A549 (cell line): ENCODE results near the gene SIGLEC1. TPM values are rescaled to one million over a fixed set of nuclear protein-coding genes. Genes with fewer than 3 reads are reported as not detected.
A peak's percentile ranks its signal among the peaks of the same experiment; 100 is the strongest.

Experiments used
- ATAC-seq, 2 experiments: fragments of 200-7000 bp in 1 of 2; fragments of >200 bp in 1 of 2; cut with Nextera tagmentation in 1 of 2; cut with Tn5 transposase in 1 of 2; 3 replicates each; pipeline versions ENCODE4 v1.8.0 to v1.9.1; 2018 to 2020; ENCODE audit warnings: mild to moderate bottlenecking in 1 of 2, moderate library complexity in 1 of 2
- CTCF ChIA-PET: fragments of 300-600 bp; sonication (Branson Sonifier 250); formaldehyde crosslinking; extraction: SDS; loops from one replicate; lab custom pipeline; 2021; ENCODE audit warnings: antibody characterized with exemption, inconsistent platforms; lab: Yijun Ruan, JAX
- POLR2A ChIA-PET: fragments of 350-600 bp; formaldehyde crosslinking; extraction: SDS; loops from one replicate; lab custom pipeline; 2021; ENCODE audit warnings: antibody characterized with exemption, inconsistent platforms; lab: Yijun Ruan, JAX
- DNase-seq, 2 experiments: peaks; one replicate each; pipeline versions ENCODE4 v3.0.0 to v3.0.0-alpha.2; 2011 to 2016; ENCODE audit warnings: low read depth in 1 of 2, low spot score in 1 of 2
- FAIRE-seq: peaks from 2 replicates; lab custom pipeline; 2011; peaks lifted over from hg19 to GRCh38; lab: Jason Lieb, UNC
- H3K27ac ChIP-seq, 2 experiments: fragments of >200 bp; sonication (Bioruptor Twin); formaldehyde crosslinking; 3 replicates each; pipeline ENCODE4 v1.5.1; 2016 to 2017
- H3K4me1 ChIP-seq: fragments of >200 bp; sonication (Bioruptor Twin); formaldehyde crosslinking; 3 replicates; pipeline ENCODE4 v1.6.1; 2016
- H3K4me2 ChIP-seq: fragments of >200 bp; sonication (Bioruptor Twin); formaldehyde crosslinking; 3 replicates; pipeline ENCODE4 v1.6.1; 2016
- H3K4me3 ChIP-seq: fragments of >200 bp; sonication (Bioruptor Twin); formaldehyde crosslinking; 3 replicates; pipeline ENCODE4 v1.5.1; 2016
- H3K9me3 ChIP-seq: fragments of >200 bp; sonication (Bioruptor Twin); formaldehyde crosslinking; 3 replicates; pipeline ENCODE4 v1.6.1; 2016
- CBX2 ChIP-seq: fragments of 200-600 bp; sonication (generic); IDR thresholded peaks from 2 replicates; pipeline ENCODE4 v1.6.1; 2016; ENCODE audit warnings: low read depth, mild to moderate bottlenecking, borderline replicate concordance
- CBX8 ChIP-seq: fragments of 200-600 bp; sonication (generic); IDR thresholded peaks from 2 replicates; pipeline ENCODE4 v1.6.1; 2016
- CHD2 ChIP-seq: fragments of 150-350 bp; IDR thresholded peaks from 2 replicates; pipeline ENCODE4 v1.6.1; 2014; ENCODE audit warnings: low read length; ENCODE audit not compliant: partially characterized antibody
- CHD4 ChIP-seq: fragments of 200-600 bp; sonication (generic); IDR thresholded peaks from 2 replicates; pipeline ENCODE4 v1.6.1; 2016; ENCODE audit warnings: antibody characterized with exemption, mild to moderate bottlenecking, borderline replicate concordance
- CTCF ChIP-seq: fragments of >200 bp; sonication (Bioruptor Twin); formaldehyde crosslinking; IDR thresholded peaks from 3 replicates; pipeline ENCODE4 v1.5.1; 2016
- EHMT2 ChIP-seq: fragments of 200-600 bp; sonication (generic); IDR thresholded peaks from 2 replicates; pipeline ENCODE4 v1.6.1; 2016; ENCODE audit warnings: antibody characterized with exemption, low read depth, mild to moderate bottlenecking, moderate library complexity
- EP300 ChIP-seq, 2 experiments: fragments of >200 bp; sonication (Bioruptor Twin); formaldehyde crosslinking; IDR thresholded peaks; 2 replicates in 1 of 2; 3 replicates in 1 of 2; pipeline ENCODE4 v1.6.1; 2016 to 2017
- ESRRA ChIP-seq: fragments of 150-350 bp; IDR thresholded peaks from 2 replicates; pipeline ENCODE4 v1.6.1; 2014; ENCODE audit warnings: mild to moderate bottlenecking, low read length, borderline replicate concordance
- FOSB ChIP-seq: fragments of 250-450 bp; sonication (Bioruptor Pico); IDR thresholded peaks from 2 replicates; pipeline ENCODE4 v1.5.0; 2020; ENCODE audit warnings: mild to moderate bottlenecking, moderate library complexity
- FOXS1 ChIP-seq: fragments of 250-450 bp; sonication (Bioruptor Pico); IDR thresholded peaks from 2 replicates; pipeline ENCODE4 v1.5.0; 2020; ENCODE audit warnings: mild to moderate bottlenecking, moderate library complexity
- HDAC2 ChIP-seq: fragments of 200-600 bp; sonication (generic); IDR thresholded peaks from 2 replicates; pipeline ENCODE4 v1.6.1; 2016
- HMGXB4 ChIP-seq: fragments of 250-450 bp; sonication (Bioruptor Pico); IDR thresholded peaks from 2 replicates; pipeline ENCODE4 v1.5.0; 2021; ENCODE audit warnings: mild to moderate bottlenecking, moderate library complexity, borderline replicate concordance
- JUN ChIP-seq, 2 experiments: fragments of >200 bp; sonication (Bioruptor Twin); formaldehyde crosslinking; IDR thresholded peaks; 2 replicates in 1 of 2; 3 replicates in 1 of 2; pipeline ENCODE4 v1.6.1; 2016 to 2017
- MAZ ChIP-seq: fragments of 150-350 bp; IDR thresholded peaks from 2 replicates; pipeline ENCODE4 v1.6.1; 2014; ENCODE audit warnings: antibody characterized with exemption, low read depth, low read length, borderline replicate concordance
- NPAS2 ChIP-seq: fragments of 250-450 bp; sonication (Bioruptor Pico); IDR thresholded peaks from 2 replicates; pipeline ENCODE4 v1.8.0; 2022; ENCODE audit warnings: mild to moderate bottlenecking, moderate library complexity, borderline replicate concordance
- PHF8 ChIP-seq: fragments of 200-600 bp; sonication (generic); IDR thresholded peaks from 2 replicates; pipeline ENCODE4 v1.6.1; 2016; ENCODE audit warnings: low read depth, mild to moderate bottlenecking, antibody characterized with exemption, moderate library complexity, borderline replicate concordance
- POLR2AphosphoS2 ChIP-seq: conservative IDR thresholded peaks from 2 replicates; pipeline ENCODE4 v1.6.1; 2012; ENCODE audit warnings: low read length, improper control_type of control experiment, inconsistent platforms
- RCOR1 ChIP-seq: fragments of 150-350 bp; IDR thresholded peaks from 2 replicates; pipeline ENCODE4 v1.6.1; 2014; ENCODE audit warnings: antibody characterized with exemption, low read length, low read depth
- REST ChIP-seq: fragments of 200-600 bp; sonication (generic); IDR thresholded peaks from 2 replicates; pipeline ENCODE4 v1.6.1; 2016; ENCODE audit warnings: antibody characterized with exemption, mild to moderate bottlenecking, moderate library complexity
- RFX5 ChIP-seq: fragments of 450-650 bp; IDR thresholded peaks from 2 replicates; pipeline ENCODE4 v1.7.1; 2014; ENCODE audit warnings: antibody characterized with exemption, mild to moderate bottlenecking, moderate library complexity
- RNF2 ChIP-seq: fragments of 200-600 bp; sonication (generic); IDR thresholded peaks from 2 replicates; pipeline ENCODE4 v1.6.1; 2016; ENCODE audit warnings: low read depth, mild to moderate bottlenecking, antibody characterized with exemption, moderate library complexity, borderline replicate concordance
- SREBF2 ChIP-seq: fragments of 450-650 bp; IDR thresholded peaks from 2 replicates; pipeline ENCODE4 v1.6.1; 2014; ENCODE audit warnings: mild to moderate bottlenecking, moderate library complexity
- TFCP2L1 ChIP-seq: fragments of 250-450 bp; sonication (Bioruptor Pico); IDR thresholded peaks from 2 replicates; pipeline ENCODE4 v1.5.0; 2021; ENCODE audit warnings: mild to moderate bottlenecking
- TP53 ChIP-seq: fragments of 250-450 bp; sonication (Bioruptor Pico); IDR thresholded peaks from 2 replicates; pipeline ENCODE4 v1.5.0; 2021; ENCODE audit warnings: mild to moderate bottlenecking, moderate library complexity
- ZFP36 ChIP-seq: fragments of 450-650 bp; IDR thresholded peaks from 2 replicates; pipeline ENCODE4 v1.6.1; 2014; ENCODE audit warnings: borderline replicate concordance; ENCODE audit not compliant: partially characterized antibody
- WGBS: methylation state at CpG from one replicate; pipeline ENCODE4 v1.1.6; 2017; ENCODE audit errors: missing lambda C conversion rate; 5-methylcytosine and 5-hydroxymethylcytosine counted together
- polyA plus RNA-seq, 4 experiments: library from polyadenylated mRNA; depleted of rRNA in 3 of 4; stranded (reverse); fragments of >200 nt; fragmentation: RNase III in 1 of 4; extraction: RNeasy Plus Mini Kit Qiagen cat#74134 plus additional on column Dnase treatment in 1 of 4; gene quantifications; 2 replicates in 3 of 4; 3 replicates in 1 of 4; pipeline ENCODE4 v1.2.3, GENCODE V29; 2011 to 2017

SIGLEC1 gene
- polyA plus RNA-seq, 2 of the 4 experiments (the other 2 are of a cell fraction) = 0.01 TPM; not detected in 1

- peak in 1 of 2 experiments; percentile 4; a peak in 3 of 6 replicates for ATAC-seq
- ChIA-PET POLR2A (no interaction called here), CTCF (interaction anchor here (0.8 to 61.5 kb wide), 8 partner anchors 12 to 184 kb away, joined by 3 to 2233 read pairs (median 6); partner anchors contain the start of genes ADISSP, CENPB, HSPA12B and SIGLEC1)
- 11% methylated on average over 42 of the region's 58 CpGs for WGBS
- Histone ChIP-seq H3K4me3 (peak overlapping the region; percentile 39), H3K4me1 (peaks cover 34% of the 10 kb centered on the region), H3K27ac (peak overlapping the region in 1 of 2 experiments; percentile 50; a peak in 3 of 6 replicates)
- no peak for FAIRE-seq
- TF ChIP-seq SREBF2 (no peak), TP53 (CRISPR knock-in tag) (no peak), NPAS2 (CRISPR knock-in tag) (no peak), ZFP36 (no peak), CTCF (0 out of 3 replicates have a peak, but pooled peaks have one; percentile 13)
- TF ChIP-seq, all 56 proteins: peak for 1
- H3K4me2 ChIP-seq = peak overlapping the region; percentile 91
- no peak for DNase-seq
- no peaks in the 10 kb centered on the region for H3K9me3 ChIP-seq
Measured at GRCh38 chr20:3672547-3673171, 39.7 kb downstream of the SIGLEC1 start.

DNA sequence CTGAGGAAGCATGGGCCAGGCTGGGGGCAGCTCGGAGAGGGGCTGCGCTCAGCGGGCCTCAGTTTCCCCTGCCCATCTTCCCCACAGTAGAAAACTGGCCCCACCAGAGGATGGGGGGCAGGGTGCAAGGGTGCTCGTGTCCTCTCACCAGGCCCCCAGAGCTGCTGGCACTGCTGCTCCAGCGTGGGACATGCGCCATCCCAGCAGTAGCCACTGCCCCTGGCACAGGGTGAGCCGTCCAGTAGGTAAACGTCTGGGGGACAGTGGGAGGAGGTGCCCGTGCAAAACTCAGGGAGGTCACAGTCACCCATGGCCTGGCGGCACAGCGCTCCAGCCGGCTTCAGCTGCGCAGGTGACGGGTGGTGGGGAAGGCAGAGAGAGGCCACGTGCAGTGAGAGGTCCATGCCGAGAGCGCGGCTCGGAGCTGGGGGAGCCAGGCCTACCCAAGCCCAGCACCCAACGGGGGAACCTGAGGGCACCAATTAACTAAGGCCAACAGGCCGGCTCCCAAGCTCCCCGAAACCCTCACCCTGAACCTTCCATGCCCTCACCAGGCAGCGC, 40.3 kb downstream of the SIGLEC1 start:
- no peak for DNase-seq
- no peak for ATAC-seq
- Histone ChIP-seq H3K4me2 (peak overlapping the region; percentile 91), H3K9me3 (no peaks in the 10 kb centered on the region), H3K27ac (no peak overlapping the region), H3K4me3 (peak overlapping the region; percentile 39; the same call in 1 of the 3 replicates), H3K4me1 (peaks cover 34% of the 10 kb centered on the region)
- WGBS = 59% methylated on average over 22 of the region's 23 CpGs
- TF ChIP-seq RFX5 = no peak
- TF ChIP-seq POLR2AphosphoS2 = no peak
- no peak for TF ChIP-seq JUN (IDR thresholded peaks at IDR 0.05)
- no peak for FAIRE-seq
- ChIA-PET POLR2A (no interaction called here), CTCF (interaction anchor here (0.8 to 61.5 kb wide), 7 partner anchors 66 to 183 kb away, joined by 3 to 2233 read pairs (median 7); partner anchors contain the start of genes ADISSP, CENPB, HSPA12B and SIGLEC1)

GRCh38 chr20:3670945-3671344, 41.5 kb downstream of the SIGLEC1 start:
- ATAC-seq (no peak; a peak in 1 of 6 replicates), FAIRE-seq (no peak)
- POLR2A ChIA-PET = no interaction called here

More at GRCh38 chr20:3670945-3671344, 41.5 kb downstream of the SIGLEC1 start:
- no peak for TF ChIP-seq RCOR1
- TF ChIP-seq PHF8 = no peak
- TF ChIP-seq FOSB = no peak
- TF ChIP-seq CHD2 = no peak
- TF ChIP-seq CHD4 = no peak
- no peak for TF ChIP-seq CBX2
- TF ChIP-seq REST = no peak
- no peak for TF ChIP-seq RNF2
- no peak for TF ChIP-seq SREBF2
- TF ChIP-seq ESRRA = no peak
- TF ChIP-seq EP300 (IDR thresholded peaks at IDR 0.05) = no peak
- TF ChIP-seq CBX8 = no peak
- TF ChIP-seq MAZ = no peak
- TF ChIP-seq TFCP2L1 (CRISPR knock-in tag) = no peak
- no peak for TF ChIP-seq HMGXB4 (CRISPR knock-in tag)
- no peak for TF ChIP-seq FOXS1 (CRISPR knock-in tag)
- TF ChIP-seq HDAC2 = no peak
- no peak for TF ChIP-seq EHMT2
- no peak for DNase-seq
- Histone ChIP-seq H3K4me3 (no peak overlapping the region), H3K4me2 (no peak overlapping the region), H3K9me3 (no peaks in the 10 kb centered on the region), H3K4me1 (peaks cover 25% of the 10 kb centered on the region), H3K27ac (no peak overlapping the region)
- WGBS = 84% methylated on average over 9 of the region's 10 CpGs
- CTCF ChIA-PET = interaction anchor here (1.0 to 61.5 kb wide), 7 partner anchors 12 to 148 kb away, joined by 3 to 2233 read pairs (median 7); partner anchors contain the start of genes ADISSP, CENPB, HSPA12B and SIGLEC1
